MM.1S (cell line): Measurements from ENCODE around the gene FAM167B.

Source experiments
- DNase-seq: peaks from one replicate; pipeline ENCODE4 v3.0.0-alpha.2; 2015
- H2AFZ ChIP-seq: fragments of 300-600 bp; sonication (generic); 2 replicates; pipeline ENCODE4 v1.6.0; 2016; ENCODE audit warnings: antibody characterized with exemption, low read length
- H3F3A ChIP-seq: fragments of 300-600 bp; sonication (generic); 2 replicates; pipeline ENCODE4 v1.6.1; 2016; ENCODE audit warnings: mild to moderate bottlenecking, antibody characterized with exemption, low read length, moderate library complexity, mixed read lengths; ENCODE audit not compliant: insufficient read depth
- H3K27ac ChIP-seq: fragments of 300-600 bp; sonication (generic); 2 replicates; pipeline ENCODE4 v1.5.1; 2016; ENCODE audit warnings: mild to moderate bottlenecking, low read length
- H3K27me3 ChIP-seq: fragments of 300-600 bp; sonication (generic); replicated peaks from 2 replicates; pipeline ENCODE4 v1.6.0; 2016; ENCODE audit warnings: low read length; ENCODE audit not compliant: insufficient read depth
- H3K36me3 ChIP-seq: fragments of 300-600 bp; sonication (generic); replicated peaks from 2 replicates; pipeline ENCODE4 v1.6.1; 2016; ENCODE audit warnings: mild to moderate bottlenecking, low read length, mixed read lengths; ENCODE audit not compliant: insufficient read depth
- H3K4me1 ChIP-seq: fragments of 300-600 bp; sonication (generic); 2 replicates; pipeline ENCODE4 v1.6.1; 2016; ENCODE audit warnings: low read length, mixed read lengths
- H3K4me2 ChIP-seq: fragments of 300-600 bp; sonication (generic); 2 replicates; pipeline ENCODE4 v1.6.0; 2016; ENCODE audit warnings: low read depth, low read length
- H3K4me3 ChIP-seq: fragments of 300-600 bp; sonication (generic); 2 replicates; pipeline ENCODE4 v1.5.1; 2016; ENCODE audit warnings: low read length, mixed read lengths
- H3K79me2 ChIP-seq: fragments of 300-600 bp; sonication (generic); 2 replicates; pipeline ENCODE4 v1.6.1; 2016; ENCODE audit warnings: mixed run types, low read length, mixed read lengths
- H3K9ac ChIP-seq: fragments of 300-600 bp; sonication (generic); 2 replicates; pipeline ENCODE4 v1.6.1; 2016; ENCODE audit warnings: low read length, mixed read lengths
- H3K9me2 ChIP-seq: fragments of 300-600 bp; sonication (generic); replicated peaks from 2 replicates; pipeline ENCODE4 v1.6.1; 2016; ENCODE audit warnings: mild to moderate bottlenecking, low read length, mixed read lengths; ENCODE audit not compliant: insufficient read depth
- H3K9me3 ChIP-seq: fragments of 300-600 bp; sonication (generic); replicated peaks from 2 replicates; pipeline ENCODE4 v1.6.1; 2016; ENCODE audit warnings: mild to moderate bottlenecking, low read length, mixed read lengths; ENCODE audit not compliant: insufficient read depth
- H4K20me1 ChIP-seq: fragments of 300-600 bp; sonication (generic); 2 replicates; pipeline ENCODE4 v1.6.1; 2016; ENCODE audit warnings: mild to moderate bottlenecking, low read length, moderate library complexity, mixed read lengths; ENCODE audit not compliant: insufficient read depth
- CTCF ChIP-seq: fragments of 300-600 bp; sonication (generic); IDR thresholded peaks from 2 replicates; pipeline ENCODE4 v1.5.1; 2016; ENCODE audit warnings: antibody characterized with exemption, low read length, mixed read lengths
- EZH2 ChIP-seq: fragments of 300-600 bp; sonication (generic); optimal IDR thresholded peaks from 2 replicates; pipeline ENCODE3; 2017; ENCODE audit warnings: low read depth, mild to moderate bottlenecking, antibody characterized with exemption, low read length, mixed read lengths
- EZH2phosphoT487 ChIP-seq: fragments of 300-600 bp; sonication (generic); IDR thresholded peaks from 2 replicates; pipeline ENCODE4 v1.6.1; 2018; ENCODE audit warnings: antibody characterized with exemption, low read length

The FAM167B gene

GRCh38 chr1:32249831-32250525 is 3.0 kb downstream of the FAM167B start:
- Histone ChIP-seq H3K27ac (peak overlapping the region; percentile 99), H3K4me2 (peak overlapping the region; percentile 93), H3K9me2 (no peaks in the 10 kb centered on the region), H2AFZ (peak overlapping the region; percentile 67), H3K36me3 (no peaks in the 10 kb centered on the region), H3K27me3 (no peaks in the 10 kb centered on the region), H3F3A (peaks cover 24% of the 10 kb centered on the region), H3K4me1 (peaks cover 41% of the 10 kb centered on the region), H3K9ac (peak overlapping the region; percentile 86), H3K79me2 (no peaks in the 10 kb centered on the region), H4K20me1 (no peaks in the 10 kb centered on the region), H3K9me3 (no peaks in the 10 kb centered on the region), H3K4me3 (peak overlapping the region; percentile 56)
- DNase-seq: peak; percentile 97
- TF ChIP-seq CTCF: no peak
- TF ChIP-seq EZH2phosphoT487: no peak

- H3K79me2 ChIP-seq: no peaks in the 10 kb centered on the region
- H3K27me3 ChIP-seq: no peaks in the 10 kb centered on the region
- no peak for DNase-seq
- H3K9ac ChIP-seq: peak within 1 kb of the TSS; percentile 86
- H3K4me2 ChIP-seq: peak within 1 kb of the TSS; percentile 93
- H3F3A ChIP-seq: peaks cover 24% of the 10 kb centered on the region
- no peaks in the 10 kb centered on the region for H3K36me3 ChIP-seq
- H3K9me2 ChIP-seq: no peaks in the 10 kb centered on the region
- H3K4me3 ChIP-seq: 0 out of 2 replicates have a peak within 1 kb of the TSS, but pooled peaks have one; percentile 4
- peak within 1 kb of the TSS; percentile 65 for H2AFZ ChIP-seq
- no peaks in the 10 kb centered on the region for H3K9me3 ChIP-seq
- TF ChIP-seq EZH2phosphoT487: no peak
- no peak for TF ChIP-seq EZH2
- no peak for TF ChIP-seq CTCF
- H3K27ac ChIP-seq: peak within 1 kb of the TSS; percentile 99
- H4K20me1 ChIP-seq: no peaks in the 10 kb centered on the region
- peaks cover 41% of the 10 kb centered on the region for H3K4me1 ChIP-seq
Observed at GRCh38 chr1:32250893-32251716, 4.1 kb downstream of the FAM167B start, which contains the start of gene LCK. Gene LCK (plus strand): TSS chr1:32251265. CDS start chr1:32274330, 23,065 bp downstream.

GRCh38 chr1:32255072-32256071 is 8.3 kb downstream of the FAM167B start:
- DNase-seq: no peak
- Histone ChIP-seq H3K9ac (no peak overlapping the region), H3K36me3 (no peaks in the 10 kb centered on the region), H3K4me2 (no peak overlapping the region), H3K4me1 (peaks cover 32% of the 10 kb centered on the region), H3K27ac (no peak overlapping the region), H3K79me2 (no peaks in the 10 kb centered on the region), H3F3A (peaks cover 5% of the 10 kb centered on the region), H3K4me3 (no peak overlapping the region), H3K9me2 (no peaks in the 10 kb centered on the region), H3K27me3 (no peaks in the 10 kb centered on the region), H2AFZ (no peak overlapping the region), H4K20me1 (no peaks in the 10 kb centered on the region), H3K9me3 (no peaks in the 10 kb centered on the region)
- no peak for TF ChIP-seq EZH2
- TF ChIP-seq EZH2phosphoT487: no peak
- TF ChIP-seq CTCF: no peak
